Renal cortex interstitium (tissue), 11 donors: Measurements from ENCODE around the gene RAMACL. TPM values are rescaled to one million over a fixed set of nuclear protein-coding genes. Genes with fewer than 3 reads are reported as not detected.

Source experiments
- DNase-seq, 11 donors: peaks; one replicate each; pipeline ENCODE4 v3.0.0-alpha.2; 2013; ENCODE audit warnings: low read depth in 9 of 11, low spot score in 4 of 11; ENCODE audit errors: extremely low read depth in 1 of 11
- polyA plus RNA-seq, 3 donors: library from polyadenylated mRNA; unstranded; fragments of 120-200 nt; gene quantifications; one replicate each; pipeline ENCODE4 v1.2.1, GENCODE V29; 2013; ENCODE audit not compliant: insufficient read length in 3 of 3

The RAMACL gene
- polyA plus RNA-seq, 3 donors = 0.14 to 0.26 (median 0.18) TPM

- DNase-seq = no peak
Observed at GRCh38 chr6:166621114-166621540, 34.6 kb upstream of the RAMACL start.

GRCh38 chr6:166620478-166621113, 34.1 kb upstream of the RAMACL start:
- DNase-seq = no peak

GRCh38 chr6:166619912-166620311, 33.4 kb upstream of the RAMACL start:
- DNase-seq = no peak

- no peak for DNase-seq
Observed at GRCh38 chr6:166618866-166619761, 32.6 kb upstream of the RAMACL start.

GRCh38 chr6:166618251-166618650, 31.8 kb upstream of the RAMACL start:
- no peak for DNase-seq

GRCh38 chr6:166617359-166617758, 30.9 kb upstream of the RAMACL start:
- DNase-seq = no peak

- DNase-seq = no peak
Observed at GRCh38 chr6:166616261-166617238, 30.1 kb upstream of the RAMACL start.

GRCh38 chr6:166615059-166615770, 28.7 kb upstream of the RAMACL start:
- no peak for DNase-seq

GRCh38 chr6:166614589-166614988, 28.1 kb upstream of the RAMACL start:
- no peak for DNase-seq

GRCh38 chr6:166614171-166614583, 27.7 kb upstream of the RAMACL start:
- no peak for DNase-seq

- no peak for DNase-seq
Observed at GRCh38 chr6:166613027-166613426, 26.5 kb upstream of the RAMACL start.

- DNase-seq = no peak
Observed at GRCh38 chr6:166612471-166612881, 26.0 kb upstream of the RAMACL start.

GRCh38 chr6:166611631-166612030, 25.2 kb upstream of the RAMACL start:
- no peak for DNase-seq

- no peak for DNase-seq
Observed at GRCh38 chr6:166610069-166610468, 23.6 kb upstream of the RAMACL start.

- DNase-seq = no peak
Observed at GRCh38 chr6:166608774-166609173, 22.3 kb upstream of the RAMACL start.

- DNase-seq = no peak
Observed at GRCh38 chr6:166605752-166606151, 19.3 kb upstream of the RAMACL start.

- DNase-seq = no peak
Observed at GRCh38 chr6:166604911-166605310, 18.4 kb upstream of the RAMACL start.

- DNase-seq = no peak
Observed at GRCh38 chr6:166604328-166604727, 17.9 kb upstream of the RAMACL start.
